GM23248 (cell line): ENCODE data around the gene RABL6. TPM values are rescaled to one million over a fixed set of nuclear protein-coding genes. Genes with fewer than 3 reads are reported as not detected.

ENCODE experiments used
- DNase-seq: peaks from one replicate; pipeline ENCODE4 v3.0.0-alpha.2; 2015
- H2AFZ ChIP-seq: fragments of 200-600 bp; sonication (generic); 2 replicates; pipeline ENCODE4 v1.6.1; 2016; ENCODE audit warnings: antibody characterized with exemption
- H3F3A ChIP-seq: fragments of 200-600 bp; sonication (generic); 2 replicates; pipeline ENCODE4 v1.6.1; 2016; ENCODE audit warnings: mild to moderate bottlenecking, antibody characterized with exemption, mixed run types; ENCODE audit not compliant: insufficient read depth
- H3K27ac ChIP-seq: fragments of 200-600 bp; sonication (generic); 2 replicates; pipeline ENCODE4 v1.5.1; 2016; ENCODE audit warnings: mild to moderate bottlenecking
- H3K27me3 ChIP-seq: fragments of 200-600 bp; sonication (generic); replicated peaks from 2 replicates; pipeline ENCODE4 v1.6.1; 2016; ENCODE audit warnings: mild to moderate bottlenecking; ENCODE audit not compliant: insufficient read depth
- H3K36me3 ChIP-seq: fragments of 200-600 bp; sonication (generic); 2 replicates; pipeline ENCODE4 v1.6.1; 2016; ENCODE audit warnings: low read depth, mild to moderate bottlenecking
- H3K4me1 ChIP-seq: fragments of 200-600 bp; sonication (generic); 2 replicates; pipeline ENCODE4 v1.6.1; 2016; ENCODE audit warnings: mild to moderate bottlenecking; ENCODE audit not compliant: insufficient read depth
- H3K4me2 ChIP-seq: fragments of 200-600 bp; sonication (generic); one replicate; pipeline ENCODE4 v1.6.1; 2016; ENCODE audit warnings: mild to moderate bottlenecking; ENCODE audit not compliant: unreplicated experiment
- H3K4me3 ChIP-seq: fragments of 200-600 bp; sonication (generic); 2 replicates; pipeline ENCODE4 v1.5.1; 2016; ENCODE audit warnings: mild to moderate bottlenecking
- H3K79me2 ChIP-seq: fragments of 200-600 bp; sonication (generic); 2 replicates; pipeline ENCODE4 v1.6.1; 2016; ENCODE audit warnings: mild to moderate bottlenecking; ENCODE audit not compliant: insufficient read depth
- H3K9ac ChIP-seq: fragments of 200-600 bp; sonication (generic); 2 replicates; pipeline ENCODE4 v1.6.1; 2016; ENCODE audit warnings: mild to moderate bottlenecking
- H3K9me2 ChIP-seq: fragments of 200-600 bp; sonication (generic); 2 replicates; pipeline ENCODE4 v1.6.1; 2016; ENCODE audit warnings: mixed run types, mild to moderate bottlenecking, moderate library complexity; ENCODE audit not compliant: insufficient read depth
- H3K9me3 ChIP-seq: fragments of 200-600 bp; sonication (generic); one replicate; pipeline ENCODE4 v1.6.1; 2017; ENCODE audit warnings: low read depth
- H4K20me1 ChIP-seq: fragments of 200-600 bp; sonication (generic); 2 replicates; pipeline ENCODE4 v1.6.0; 2016; ENCODE audit not compliant: insufficient read depth
- EZH2 ChIP-seq: fragments of 200-600 bp; sonication (generic); IDR thresholded peaks from 2 replicates; pipeline ENCODE4 v1.6.1; 2018; ENCODE audit warnings: antibody characterized with exemption, mild to moderate bottlenecking; ENCODE audit not compliant: insufficient read depth, poor library complexity, severe bottlenecking
- EZH2phosphoT487 ChIP-seq: fragments of 200-600 bp; sonication (generic); IDR thresholded peaks from 2 replicates; pipeline ENCODE4 v1.6.1; 2018; ENCODE audit warnings: antibody characterized with exemption, moderate library complexity, mild to moderate bottlenecking, low read depth; ENCODE audit not compliant: insufficient read depth
- WGBS, 2 experiments: methylation state at CpG; one replicate each; pipeline ENCODE4 v1.1.6; 2015 to 2017; ENCODE audit warnings: low lambda C conversion rate in 2 of 2, low coverage in 1 of 2; ENCODE audit errors: missing lambda C conversion rate in 2 of 2; 5-methylcytosine and 5-hydroxymethylcytosine counted together
- in situ Hi-C: fragments of 300-500 bp; cut with MboI; formaldehyde crosslinking; loops from 2 replicates; pipeline ENCODE4 v1.15.0; 2020
- polyA plus RNA-seq: library from polyadenylated mRNA; unstranded; fragments of >200 nt; fragmentation: Nextera tagmentation; extraction: Ambion mirVana; gene quantifications from 2 replicates; pipeline ENCODE4 v1.2.1, GENCODE V29; 2016
- total RNA-seq: library from RNA; depleted of rRNA; stranded (reverse); fragments of >200 nt; shearing (Covaris generic); gene quantifications from 2 replicates; pipeline ENCODE4 v1.2.3, GENCODE V29; 2014

RABL6 gene
- total and polyA plus RNA-seq, 2 experiments from 2014 or later, result 22.0 to 81.1 TPM

DNA sequence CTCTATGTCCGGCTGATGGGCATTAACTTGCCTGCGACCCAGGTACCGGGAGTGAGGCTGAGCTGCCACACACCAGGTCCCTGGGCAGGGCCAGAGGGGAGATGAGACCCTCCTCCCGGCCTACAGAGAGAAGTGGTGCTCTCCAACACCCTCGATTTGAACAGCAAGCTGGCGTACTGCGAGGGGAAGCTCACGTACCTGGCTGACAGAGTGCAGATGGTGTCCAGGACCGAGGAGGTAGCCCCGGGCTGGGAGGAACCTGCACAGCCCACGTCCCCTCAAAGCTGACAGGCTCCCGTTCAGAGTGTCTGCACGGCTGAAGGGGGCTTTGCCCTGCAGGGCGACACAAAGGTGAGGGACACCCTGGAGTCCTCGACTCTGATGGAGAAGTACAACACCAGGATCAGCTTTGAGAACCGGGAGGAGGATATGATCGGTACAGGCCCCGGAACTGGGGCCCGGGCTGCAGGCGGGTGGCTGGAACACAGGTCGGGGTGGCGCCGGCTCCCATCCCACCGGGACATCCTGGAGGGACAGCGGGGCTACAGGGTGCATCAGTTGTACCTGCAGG is 1.0 kb upstream of the RABL6 start:
- peak overlapping the region; percentile 85 for H2AFZ ChIP-seq
- peak overlapping the region; percentile 71 for H3K4me2 ChIP-seq
- in situ Hi-C loops, result no loop called here
- H3F3A ChIP-seq, result peaks cover 7% of the 10 kb centered on the region; the same call in 1 of the 2 replicates
- no peak for DNase-seq
- no peaks in the 10 kb centered on the region for H3K9me2 ChIP-seq
- no peak overlapping the region for H3K27ac ChIP-seq
- H4K20me1 ChIP-seq, result no peaks in the 10 kb centered on the region
- TF ChIP-seq EZH2phosphoT487 (no peak), EZH2 (no peak)
- peak overlapping the region; percentile 87 for H3K4me3 ChIP-seq
- WGBS, 2 experiments, result 47 to 48% methylated on average over 24 to 25 of the region's 25 CpGs
- no peaks in the 10 kb centered on the region for H3K9me3 ChIP-seq
- H3K9ac ChIP-seq, result peak overlapping the region; percentile 93
- H3K36me3 ChIP-seq, result 0 out of 2 replicates have a peak, but pooled peaks cover 7% of the 10 kb centered on the region
- peaks cover 12% of the 10 kb centered on the region; the same call in 1 of the 2 replicates for H3K4me1 ChIP-seq
- peaks cover 9% of the 10 kb centered on the region; the same call in 1 of the 2 replicates for H3K27me3 ChIP-seq
- peaks cover 38% of the 10 kb centered on the region for H3K79me2 ChIP-seq

DNA sequence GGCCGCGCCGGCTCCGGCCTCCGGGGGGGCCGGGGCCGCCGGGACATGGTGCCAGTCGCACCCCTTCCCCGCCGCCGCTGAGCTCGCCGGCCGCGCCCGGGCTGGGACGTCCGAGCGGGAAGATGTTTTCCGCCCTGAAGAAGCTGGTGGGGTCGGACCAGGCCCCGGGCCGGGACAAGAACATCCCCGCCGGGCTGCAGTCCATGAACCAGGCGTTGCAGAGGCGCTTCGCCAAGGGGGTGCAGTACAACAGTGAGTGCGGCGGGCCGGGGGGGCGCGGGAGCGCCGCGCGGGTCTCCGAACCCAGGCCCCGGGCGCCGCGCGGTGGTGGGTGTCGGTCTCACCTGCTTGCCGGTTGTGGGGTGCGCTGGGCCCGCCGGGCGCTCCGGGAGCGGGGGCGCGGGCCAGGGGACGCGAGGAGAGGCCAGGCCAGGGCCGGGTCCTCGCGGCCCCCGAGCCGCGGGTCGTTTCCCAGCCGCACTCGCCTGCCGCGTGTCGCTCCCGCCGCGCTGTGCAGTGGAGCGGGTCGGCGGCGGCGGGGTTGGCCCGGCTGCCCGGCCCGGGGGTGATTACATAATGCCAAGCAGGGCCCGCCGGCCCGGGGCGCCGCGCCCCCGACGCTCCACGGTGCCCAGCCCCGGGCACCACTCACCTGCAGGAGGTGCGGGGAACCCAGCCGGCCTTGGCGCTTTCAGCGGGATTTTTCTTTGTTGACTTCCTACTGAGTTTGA is 492 bp downstream of the RABL6 start:
- in situ Hi-C loops, result no loop called here
- H3K4me2 ChIP-seq, result peak overlapping the region; percentile 85
- peak overlapping the region; percentile 61 for H2AFZ ChIP-seq
- H4K20me1 ChIP-seq, result no peaks in the 10 kb centered on the region
- H3K9ac ChIP-seq, result peak overlapping the region; percentile 93
- no peaks in the 10 kb centered on the region for H3K27me3 ChIP-seq
- 0 out of 2 replicates have a peak, but pooled peaks cover 7% of the 10 kb centered on the region for H3K36me3 ChIP-seq
- peak overlapping the region; percentile 47 for H3K27ac ChIP-seq
- WGBS, 2 experiments, result 0 to 1% methylated on average over 48 to 71 of the region's 93 CpGs
- H3K9me2 ChIP-seq, result no peaks in the 10 kb centered on the region
- H3K4me1 ChIP-seq, result peaks cover 12% of the 10 kb centered on the region; the same call in 1 of the 2 replicates
- TF ChIP-seq EZH2 (no peak), EZH2phosphoT487 (no peak)
- H3K9me3 ChIP-seq, result no peaks in the 10 kb centered on the region
- H3K79me2 ChIP-seq, result peaks cover 53% of the 10 kb centered on the region
- peak; percentile 57 for DNase-seq
- peak overlapping the region; percentile 87 for H3K4me3 ChIP-seq
- peaks cover 7% of the 10 kb centered on the region; the same call in 1 of the 2 replicates for H3F3A ChIP-seq

GRCh38 chr9:136808806-136809158 is 1.0 kb downstream of the RABL6 start:
- Histone ChIP-seq H4K20me1 (no peaks in the 10 kb centered on the region), H3K36me3 (0 out of 2 replicates have a peak, but pooled peaks cover 7% of the 10 kb centered on the region), H3K9ac (peak overlapping the region; percentile 93), H3F3A (peaks cover 7% of the 10 kb centered on the region; the same call in 1 of the 2 replicates), H3K4me1 (peaks cover 12% of the 10 kb centered on the region; the same call in 1 of the 2 replicates), H3K79me2 (peaks cover 58% of the 10 kb centered on the region), H2AFZ (peak overlapping the region; percentile 61), H3K9me2 (no peaks in the 10 kb centered on the region), H3K4me2 (peak overlapping the region; percentile 85), H3K27ac (peak overlapping the region; percentile 47), H3K4me3 (peak overlapping the region; percentile 87), H3K9me3 (no peaks in the 10 kb centered on the region), H3K27me3 (no peaks in the 10 kb centered on the region)
- no peak for TF ChIP-seq EZH2phosphoT487
- TF ChIP-seq EZH2, result no peak
- 1 to 4% methylated on average over 14 of the region's 14 CpGs for whole genome bisulfite sequencing, 2 experiments
- in situ Hi-C loops, result no loop called here
- DNase-seq, result peak; percentile 75

DNA sequence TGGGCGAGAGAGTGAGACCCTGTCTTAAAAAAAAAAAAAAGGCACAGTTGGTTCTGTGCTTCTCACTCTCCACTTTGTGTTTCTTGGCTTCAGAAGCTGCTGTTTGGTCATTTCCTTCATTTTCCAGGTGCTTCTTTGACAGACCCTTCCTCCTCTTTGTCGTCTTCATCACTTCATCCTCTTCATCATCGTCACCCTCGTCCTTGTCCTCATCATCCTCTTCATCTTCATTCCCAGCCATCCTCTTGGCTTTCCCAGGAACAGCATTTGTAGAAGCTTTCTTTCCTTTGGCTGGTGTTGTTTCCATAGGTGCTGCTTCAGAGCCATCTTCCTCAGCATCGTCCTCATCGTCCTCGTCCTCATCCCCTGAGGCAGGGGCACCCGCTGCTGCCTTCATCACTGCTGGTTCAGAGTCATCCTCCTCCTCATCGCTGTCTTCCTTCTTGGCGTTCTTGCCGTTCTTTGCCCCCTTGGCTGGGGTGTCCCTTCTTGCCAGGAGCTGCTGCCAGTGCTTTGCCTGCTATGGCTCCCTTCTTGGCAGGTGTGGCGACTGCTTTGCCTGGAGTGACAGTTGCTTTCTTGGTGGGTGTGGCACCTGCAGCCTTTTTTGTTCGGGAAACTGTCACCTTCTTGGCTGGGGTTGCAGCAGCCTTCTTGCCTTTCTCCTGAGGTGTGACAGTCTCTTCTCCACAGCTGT is 7.1 kb downstream of the RABL6 start:
- no peak overlapping the region for H3K27ac ChIP-seq
- H3K4me1 ChIP-seq, result peaks cover 2% of the 10 kb centered on the region; the same call in 1 of the 2 replicates
- no peak overlapping the region for H3K4me2 ChIP-seq
- no peaks in the 10 kb centered on the region for H3K9me3 ChIP-seq
- no peaks in the 10 kb centered on the region for H3K27me3 ChIP-seq
- 93 to 97% methylated on average over 13 of the region's 13 CpGs for WGBS, 2 experiments
- no peaks in the 10 kb centered on the region for H4K20me1 ChIP-seq
- H3K9me2 ChIP-seq, result no peaks in the 10 kb centered on the region
- no peak overlapping the region for H2AFZ ChIP-seq
- peaks cover 94% of the 10 kb centered on the region for H3K79me2 ChIP-seq
- H3F3A ChIP-seq, result 0 out of 2 replicates have a peak, but pooled peaks cover under 1% of the 10 kb centered on the region
- TF ChIP-seq EZH2 (no peak), EZH2phosphoT487 (no peak)
- H3K4me3 ChIP-seq, result no peak overlapping the region
- no peak overlapping the region for H3K9ac ChIP-seq
- in situ Hi-C loops, result no loop called here
- DNase-seq, result no peak
- H3K36me3 ChIP-seq, result 0 out of 2 replicates have a peak, but pooled peaks cover 7% of the 10 kb centered on the region
